HepG2 (cell line): ENCODE results near the gene JADE2. TPM values are rescaled to one million over a fixed set of nuclear protein-coding genes. Genes with fewer than 3 reads are reported as not detected.

ENCODE experiments used
- CC2D1A ChIP-seq: sonication (generic); formaldehyde crosslinking; IDR thresholded peaks from 2 replicates; pipeline ENCODE4 v1.8.1; 2023; ENCODE audit warnings: mild to moderate bottlenecking, missing genetic modification reagents
- HIVEP1 ChIP-seq: sonication (generic); formaldehyde crosslinking; IDR thresholded peaks from 2 replicates; pipeline ENCODE4 v1.4.0; 2020; ENCODE audit warnings: mild to moderate bottlenecking, missing genetic modification reagents
- KDM2A ChIP-seq: sonication (generic); formaldehyde crosslinking; IDR thresholded peaks from 2 replicates; pipeline ENCODE4 v1.4.0; 2020; ENCODE audit warnings: low read depth, missing genetic modification reagents, borderline replicate concordance
- LRRFIP1 ChIP-seq: sonication (generic); formaldehyde crosslinking; conservative IDR thresholded peaks from 2 replicates; pipeline ENCODE4 v1.4.0; 2020; ENCODE audit warnings: missing genetic modification reagents
- MED13 ChIP-seq: sonication (generic); formaldehyde crosslinking; IDR thresholded peaks from 2 replicates; pipeline ENCODE4 v1.5.0; 2020; ENCODE audit warnings: missing genetic modification reagents
- MIER3 ChIP-seq: IDR thresholded peaks from 2 replicates; pipeline ENCODE4 v1.6.1; 2016; ENCODE audit warnings: missing compliant biosample characterization, borderline replicate concordance
- NCOA1 ChIP-seq: sonication (generic); formaldehyde crosslinking; IDR thresholded peaks from 2 replicates; pipeline ENCODE4 v1.9.0; 2021; ENCODE audit warnings: missing genetic modification reagents
- PATZ1 ChIP-seq: sonication (generic); formaldehyde crosslinking; IDR thresholded peaks from 2 replicates; pipeline ENCODE4 v1.4.0; 2020; ENCODE audit warnings: missing genetic modification reagents
- SIN3A ChIP-seq: IDR thresholded peaks from 2 replicates; pipeline ENCODE4 v1.6.1; 2011; ENCODE audit warnings: low read depth, mild to moderate bottlenecking, control low read depth, low read length, borderline replicate concordance
- TGIF2 ChIP-seq: IDR thresholded peaks from 2 replicates; pipeline ENCODE4 v1.6.1; 2016; ENCODE audit warnings: control low read depth, missing compliant biosample characterization
- XBP1 ChIP-seq: sonication (generic); formaldehyde crosslinking; IDR thresholded peaks from 2 replicates; pipeline ENCODE4 v1.5.0; 2020; ENCODE audit warnings: missing genetic modification reagents
- ZNF281 ChIP-seq: sonication (generic); formaldehyde crosslinking; IDR thresholded peaks from 2 replicates; pipeline ENCODE4 v1.4.0; 2020; ENCODE audit warnings: missing genetic modification reagents, borderline replicate concordance
- ZNF317 ChIP-seq: sonication (generic); formaldehyde crosslinking; IDR thresholded peaks from 2 replicates; pipeline ENCODE4 v1.5.0; 2020; ENCODE audit warnings: mild to moderate bottlenecking, missing genetic modification reagents
- ZNF704 ChIP-seq: sonication (generic); formaldehyde crosslinking; IDR thresholded peaks from 2 replicates; pipeline ENCODE4 v1.8.1; 2023; ENCODE audit warnings: mild to moderate bottlenecking, inconsistent platforms, moderate library complexity, missing genetic modification reagents, borderline replicate concordance
- ZNF770 ChIP-seq: sonication (generic); formaldehyde crosslinking; IDR thresholded peaks from 2 replicates; pipeline ENCODE4 v1.5.0; 2020; ENCODE audit warnings: mild to moderate bottlenecking, missing genetic modification reagents
- ZNF780A ChIP-seq: sonication (generic); formaldehyde crosslinking; IDR thresholded peaks from 2 replicates; pipeline ENCODE4 v1.8.0; 2022; ENCODE audit warnings: mild to moderate bottlenecking, missing genetic modification reagents, moderate library complexity
- ZSCAN20 ChIP-seq: sonication (generic); formaldehyde crosslinking; IDR thresholded peaks from 2 replicates; pipeline ENCODE4 v1.4.0; 2020; ENCODE audit warnings: missing genetic modification reagents, mild to moderate bottlenecking, borderline replicate concordance
- ZSCAN9 ChIP-seq: IDR thresholded peaks from 2 replicates; pipeline ENCODE4 v1.6.1; 2016; ENCODE audit warnings: borderline replicate concordance
- polyA plus RNA-seq, 8 experiments: library from polyadenylated mRNA; depleted of rRNA in 3 of 8; stranded (reverse) in 7 of 8; unstranded in 1 of 8; fragments of >200 nt; fragmentation: Illumina TruSeq in 4 of 8; extraction: Trizol in 4 of 8; gene quantifications; 2 replicates each; pipeline versions ENCODE4 v1.2.1 to v1.2.3, GENCODE V29; 2011 to 2016; ENCODE audit warnings: low read depth in 4 of 8, missing spikeins in 1 of 8, mixed read lengths in 1 of 8; ENCODE audit not compliant: insufficient read depth in 1 of 8
- total RNA-seq, 5 experiments: library from RNA; depleted of rRNA; stranded (reverse); fragments of >200 nt; fragmentation: Illumina TruSeq; extraction: Trizol; gene quantifications; 2 replicates each; pipeline ENCODE4 v1.2.3, GENCODE V29; 2016; ENCODE audit warnings: low read depth in 1 of 5

JADE2 gene
- total and polyA plus RNA-seq, 2 of the 13 experiments (the other 11 are each of a cell fraction or from before 2014, with no cell fraction given): 7.5 to 15.1 TPM

GRCh38 chr5:134524272-134524825 is 1.1 kb upstream of the JADE2 start (continued):
- TF ChIP-seq ZSCAN20 (CRISPR knock-in tag): no peak
- peak; percentile 25; the same call in 1 of the 2 replicates for TF ChIP-seq ZNF770 (CRISPR knock-in tag)
- TF ChIP-seq ZNF317: no peak
- peak; percentile 44; the same call in 1 of the 2 replicates for TF ChIP-seq SIN3A
- 0 out of 2 replicates have a peak, but pooled peaks have one; percentile 4 for TF ChIP-seq MED13 (CRISPR knock-in tag)
- peak; percentile 55; the same call in 1 of the 2 replicates for TF ChIP-seq ZNF281
- TF ChIP-seq PATZ1: peak; percentile 59
- TF ChIP-seq MIER3: no peak
- TF ChIP-seq NCOA1: 0 out of 2 replicates have a peak, but pooled peaks have one; percentile 12
- no peak for TF ChIP-seq ZNF780A
- TF ChIP-seq ZNF704 (CRISPR knock-in tag): no peak
- TF ChIP-seq CC2D1A (CRISPR knock-in tag): no peak
- 0 out of 2 replicates have a peak, but pooled peaks have one; percentile 19 for TF ChIP-seq ZSCAN9 (CRISPR knock-in tag)
- peak; percentile 55; the same call in 1 of the 2 replicates for TF ChIP-seq HIVEP1 (CRISPR knock-in tag)
- TF ChIP-seq TGIF2 (CRISPR knock-in tag): peak; percentile 28; the same call in 1 of the 2 replicates
- peak; percentile 80 for TF ChIP-seq KDM2A (CRISPR knock-in tag)
- no peak for TF ChIP-seq XBP1
- no peak for TF ChIP-seq LRRFIP1 (CRISPR knock-in tag)
